Endothelial cell (in vitro differentiated cells): ENCODE data around the gene DIP2C. TPM values are rescaled to one million over a fixed set of nuclear protein-coding genes. Genes with fewer than 3 reads are reported as not detected.

ENCODE experiments used
- DNase-seq: peaks from one replicate; pipeline ENCODE4 v3.0.0; 2021; ENCODE audit warnings: low spot score
- H3K27ac Mint-ChIP-seq: one replicate; pipeline ENCODE4 v1.8.0; 2021; ENCODE audit warnings: mixed read lengths, inconsistent platforms; ENCODE audit not compliant: unreplicated experiment
- H3K27me3 Mint-ChIP-seq: one replicate; pipeline ENCODE4 v1.8.0; 2021; ENCODE audit warnings: mild to moderate bottlenecking, moderate library complexity, mixed read lengths, inconsistent platforms; ENCODE audit not compliant: unreplicated experiment
- H3K36me3 Mint-ChIP-seq: one replicate; pipeline ENCODE4 v1.8.0; 2021; ENCODE audit warnings: mild to moderate bottlenecking, low read depth, mixed read lengths, inconsistent platforms; ENCODE audit not compliant: unreplicated experiment
- H3K4me1 Mint-ChIP-seq: one replicate; pipeline ENCODE4 v1.8.0; 2021; ENCODE audit warnings: mild to moderate bottlenecking, mixed read lengths, inconsistent platforms; ENCODE audit not compliant: unreplicated experiment
- H3K4me3 Mint-ChIP-seq: one replicate; pipeline ENCODE4 v1.8.0; 2021; ENCODE audit warnings: mild to moderate bottlenecking, mixed read lengths, inconsistent platforms; ENCODE audit not compliant: unreplicated experiment
- H3K9me3 Mint-ChIP-seq: one replicate; pipeline ENCODE4 v1.8.0; 2021; ENCODE audit warnings: mixed read lengths, inconsistent platforms; ENCODE audit not compliant: unreplicated experiment
- total RNA-seq: library from RNA; stranded (reverse); fragmentation: NEBNext Ultra II Directional; extraction: Animal tissue kit (Norgen Biotek cat#: 25700); gene quantifications from one replicate; pipeline ENCODE4 v1.2.1, GENCODE V29; 2021; ENCODE audit not compliant: unreplicated experiment
- TF ChIP-seq, protein P1 (sequence below): fragments of 200-600 bp; sonication (generic); IDR thresholded peaks from one replicate; pipeline ENCODE4 v1.5.0; 2021; ENCODE audit warnings: antibody characterized with exemption; ENCODE audit not compliant: unreplicated experiment

Gene DIP2C
- total RNA-seq, 1 donor from 2014 or later, result 13.1 TPM

DNA sequence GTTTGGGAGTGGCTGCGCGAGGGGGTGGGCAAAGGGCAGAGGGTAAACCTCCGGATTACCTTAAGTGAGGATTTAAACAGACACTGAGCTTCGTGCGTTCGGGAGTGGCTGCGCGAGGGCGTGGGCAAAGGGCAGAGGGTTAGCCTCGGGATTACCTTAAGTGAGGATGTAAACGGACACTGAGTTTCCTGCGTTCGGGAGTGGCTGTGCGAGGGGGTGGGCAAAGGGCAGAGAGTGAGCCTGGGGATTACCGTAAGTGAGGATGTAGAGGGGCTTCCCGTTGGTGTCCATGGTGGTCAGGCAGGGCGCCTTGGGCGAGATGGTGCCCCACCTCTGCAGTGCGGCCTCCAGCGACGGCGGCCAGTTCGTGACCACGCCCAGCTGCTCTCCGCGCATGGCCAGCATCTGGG is 275.8 kb downstream of the DIP2C start:
- peaks cover 6% of the 10 kb centered on the region for H3K36me3 Mint-ChIP-seq
- H3K27me3 Mint-ChIP-seq, result peaks cover 4% of the 10 kb centered on the region
- no peak overlapping the region for H3K4me3 Mint-ChIP-seq
- TF ChIP-seq, protein P1, sequence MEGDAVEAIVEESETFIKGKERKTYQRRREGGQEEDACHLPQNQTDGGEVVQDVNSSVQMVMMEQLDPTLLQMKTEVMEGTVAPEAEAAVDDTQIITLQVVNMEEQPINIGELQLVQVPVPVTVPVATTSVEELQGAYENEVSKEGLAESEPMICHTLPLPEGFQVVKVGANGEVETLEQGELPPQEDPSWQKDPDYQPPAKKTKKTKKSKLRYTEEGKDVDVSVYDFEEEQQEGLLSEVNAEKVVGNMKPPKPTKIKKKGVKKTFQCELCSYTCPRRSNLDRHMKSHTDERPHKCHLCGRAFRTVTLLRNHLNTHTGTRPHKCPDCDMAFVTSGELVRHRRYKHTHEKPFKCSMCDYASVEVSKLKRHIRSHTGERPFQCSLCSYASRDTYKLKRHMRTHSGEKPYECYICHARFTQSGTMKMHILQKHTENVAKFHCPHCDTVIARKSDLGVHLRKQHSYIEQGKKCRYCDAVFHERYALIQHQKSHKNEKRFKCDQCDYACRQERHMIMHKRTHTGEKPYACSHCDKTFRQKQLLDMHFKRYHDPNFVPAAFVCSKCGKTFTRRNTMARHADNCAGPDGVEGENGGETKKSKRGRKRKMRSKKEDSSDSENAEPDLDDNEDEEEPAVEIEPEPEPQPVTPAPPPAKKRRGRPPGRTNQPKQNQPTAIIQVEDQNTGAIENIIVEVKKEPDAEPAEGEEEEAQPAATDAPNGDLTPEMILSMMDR, result no peak
- no peak for DNase-seq
- no peak overlapping the region for H3K27ac Mint-ChIP-seq
- no peaks in the 10 kb centered on the region for H3K4me1 Mint-ChIP-seq
- no peaks in the 10 kb centered on the region for H3K9me3 Mint-ChIP-seq

DNA sequence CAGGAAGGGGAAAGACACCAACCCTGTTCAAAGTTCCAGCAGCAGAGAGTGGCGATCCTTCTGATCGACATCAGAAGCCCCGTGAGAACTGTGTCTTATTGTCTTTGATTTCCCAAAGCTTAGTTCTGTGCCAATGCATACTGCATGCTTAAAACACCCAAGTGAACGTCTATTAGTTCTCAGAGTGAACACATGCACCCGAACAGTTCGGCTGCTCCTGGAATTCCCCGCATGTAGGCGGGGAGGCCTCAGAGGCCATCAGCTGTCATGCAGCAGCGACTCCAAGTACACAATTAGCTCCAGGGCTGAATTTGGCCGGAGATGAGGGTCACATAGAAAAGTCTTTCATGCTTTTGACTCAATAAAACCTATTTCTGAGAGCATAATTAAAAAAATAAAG is 277.4 kb downstream of the DIP2C start:
- peaks cover 3% of the 10 kb centered on the region for H3K27me3 Mint-ChIP-seq
- H3K27ac Mint-ChIP-seq, result no peak overlapping the region
- H3K4me3 Mint-ChIP-seq, result no peak overlapping the region
- peaks cover 13% of the 10 kb centered on the region for H3K36me3 Mint-ChIP-seq
- TF ChIP-seq, protein P1, result no peak
- no peaks in the 10 kb centered on the region for H3K4me1 Mint-ChIP-seq
- DNase-seq, result no peak
- no peaks in the 10 kb centered on the region for H3K9me3 Mint-ChIP-seq

DNA sequence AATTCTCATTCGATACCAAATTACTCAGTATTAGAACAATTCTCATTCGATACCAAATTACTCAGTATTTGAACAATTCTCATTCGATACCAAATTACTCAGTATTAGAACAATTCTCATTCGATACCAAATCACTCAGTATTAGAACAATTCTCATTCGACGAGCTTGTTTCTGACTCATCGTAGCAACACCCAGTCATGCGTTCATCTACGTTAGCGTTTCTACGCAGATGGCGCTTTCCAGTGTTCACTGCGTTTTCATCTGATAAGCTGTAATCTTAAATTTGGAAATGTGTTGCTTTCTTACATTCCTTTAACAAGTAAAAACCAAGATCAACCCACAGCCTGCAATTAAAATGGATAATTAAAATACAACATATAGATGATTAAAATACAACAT is 277.9 kb downstream of the DIP2C start:
- peaks cover 5% of the 10 kb centered on the region for H3K27me3 Mint-ChIP-seq
- H3K27ac Mint-ChIP-seq, result no peak overlapping the region
- TF ChIP-seq, protein P1, result no peak
- no peak for DNase-seq
- H3K36me3 Mint-ChIP-seq, result peaks cover 18% of the 10 kb centered on the region
- H3K4me1 Mint-ChIP-seq, result no peaks in the 10 kb centered on the region
- H3K9me3 Mint-ChIP-seq, result no peaks in the 10 kb centered on the region
- H3K4me3 Mint-ChIP-seq, result no peak overlapping the region

DNA sequence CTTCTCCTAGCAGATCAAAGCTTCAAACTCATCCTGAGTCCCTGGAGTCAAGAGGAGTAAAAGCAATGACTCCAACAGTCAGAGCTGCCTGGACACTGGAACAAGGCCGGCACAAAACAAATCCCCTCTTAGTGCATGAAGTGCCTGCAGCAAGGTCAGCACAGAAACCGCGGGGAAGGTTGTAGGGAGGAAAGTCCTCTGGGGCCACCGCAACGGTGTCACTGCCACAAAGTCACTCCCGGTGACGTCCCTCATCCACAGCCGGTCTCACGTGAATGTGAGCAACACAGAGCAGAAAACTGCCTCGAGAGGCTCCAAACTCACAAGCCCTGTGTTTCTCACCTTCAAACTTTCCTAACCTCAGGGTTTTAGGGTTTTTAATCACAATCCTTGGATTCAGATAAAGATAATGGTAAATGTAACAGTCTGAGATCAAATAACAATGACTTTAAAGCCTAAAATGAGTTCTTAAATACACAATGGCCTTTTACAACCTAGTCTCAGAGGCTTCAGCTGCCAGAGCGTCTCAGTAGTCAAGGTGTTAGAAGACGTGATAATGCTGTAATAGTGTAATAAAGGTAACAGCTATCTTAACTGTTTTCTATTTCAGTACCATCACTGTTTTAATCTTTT is 279.9 kb downstream of the DIP2C start:
- peaks cover 18% of the 10 kb centered on the region for H3K36me3 Mint-ChIP-seq
- TF ChIP-seq, protein P1, result no peak
- H3K27me3 Mint-ChIP-seq, result peaks cover 9% of the 10 kb centered on the region
- H3K27ac Mint-ChIP-seq, result no peak overlapping the region
- H3K9me3 Mint-ChIP-seq, result no peaks in the 10 kb centered on the region
- no peaks in the 10 kb centered on the region for H3K4me1 Mint-ChIP-seq
- no peak for DNase-seq
- H3K4me3 Mint-ChIP-seq, result no peak overlapping the region

DNA sequence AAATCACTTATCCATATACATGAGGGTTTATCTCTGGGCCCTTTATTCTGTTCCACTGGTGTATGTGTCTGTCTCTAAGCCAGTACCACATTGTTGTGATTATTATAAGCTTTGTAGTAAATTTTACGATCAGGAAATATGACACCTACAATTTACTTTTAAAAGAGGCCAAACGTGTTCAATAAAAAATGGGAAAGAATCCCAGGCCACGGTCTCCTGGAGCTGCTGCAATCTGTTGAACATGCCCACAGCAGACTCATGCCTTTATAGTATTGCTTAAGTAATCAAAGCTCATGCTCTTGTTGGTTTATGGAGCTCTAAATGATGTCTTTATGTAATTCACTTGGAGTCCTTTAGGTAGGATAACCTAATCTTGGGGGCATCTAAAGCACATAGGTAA is 281.2 kb downstream of the DIP2C start:
- DNase-seq, result no peak
- Mint-ChIP-seq H3K27ac (no peak overlapping the region), H3K27me3 (peaks cover 9% of the 10 kb centered on the region), H3K4me1 (no peaks in the 10 kb centered on the region), H3K36me3 (peaks cover 12% of the 10 kb centered on the region), H3K4me3 (no peak overlapping the region), H3K9me3 (no peaks in the 10 kb centered on the region)
- TF ChIP-seq, protein P1, result no peak
